Stimulated activated CD4-positive, alpha-beta T cell treated with anti-CD3 and anti-CD28 coated beads, Interleukin-1b, Interleukin-23, amount 100 ng/mL, for 4 hours (primary cell): ENCODE data around the gene USP13.
"Not testable (repeated sequence)": the region's sequence is repeated elsewhere in the genome, so short reads cannot be mapped to it uniquely, and the experiment has no call there.

Experiments used
- DNase-seq, 2 donors: peaks; one replicate each; pipeline ENCODE4 v3.0.0-alpha.2; 2020; ENCODE audit warnings: low read depth in 2 of 2

USP13 gene

GRCh38 chr3:179652447-179653095, at the start of gene USP13:
USP13 (plus strand) TSS chr3:179653040; CDS start chr3:179653226, 186 bp downstream.
- DNase-seq: peak; percentile 30 to 54

- no peak for DNase-seq
Observed at GRCh38 chr3:179603321-179603720, 49.5 kb upstream of the USP13 start.

DNA sequence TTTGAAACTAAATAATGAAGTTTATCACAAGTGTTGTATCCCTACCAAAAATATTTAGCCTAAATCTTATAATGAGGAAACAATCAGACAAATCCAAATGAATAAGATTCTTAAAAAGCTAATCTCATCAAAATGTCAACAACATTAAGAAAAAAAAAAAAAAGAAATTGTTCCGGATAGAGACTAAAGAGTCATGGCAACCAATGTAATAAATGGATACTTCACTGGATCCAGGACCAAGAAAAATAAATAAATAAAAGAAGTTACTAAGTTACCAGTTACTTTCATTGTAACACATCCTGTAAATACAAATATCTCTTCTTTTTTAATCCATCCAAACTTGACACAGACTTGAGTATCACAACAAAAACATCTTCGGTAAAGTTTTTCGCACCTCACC, 49.0 kb upstream of the USP13 start:
- DNase-seq: no peak

- DNase-seq: peak; percentile 79 to 85
Observed at GRCh38 chr3:179604321-179605078, 48.3 kb upstream of the USP13 start, which contains the start of the genes MRPL47 and NDUFB5. MRPL47 (minus strand) TSS chr3:179604638; CDS start chr3:179604624, 14 bp downstream. NDUFB5 (plus strand) TSS chr3:179604794; CDS start chr3:179604816, 22 bp downstream.

DNA sequence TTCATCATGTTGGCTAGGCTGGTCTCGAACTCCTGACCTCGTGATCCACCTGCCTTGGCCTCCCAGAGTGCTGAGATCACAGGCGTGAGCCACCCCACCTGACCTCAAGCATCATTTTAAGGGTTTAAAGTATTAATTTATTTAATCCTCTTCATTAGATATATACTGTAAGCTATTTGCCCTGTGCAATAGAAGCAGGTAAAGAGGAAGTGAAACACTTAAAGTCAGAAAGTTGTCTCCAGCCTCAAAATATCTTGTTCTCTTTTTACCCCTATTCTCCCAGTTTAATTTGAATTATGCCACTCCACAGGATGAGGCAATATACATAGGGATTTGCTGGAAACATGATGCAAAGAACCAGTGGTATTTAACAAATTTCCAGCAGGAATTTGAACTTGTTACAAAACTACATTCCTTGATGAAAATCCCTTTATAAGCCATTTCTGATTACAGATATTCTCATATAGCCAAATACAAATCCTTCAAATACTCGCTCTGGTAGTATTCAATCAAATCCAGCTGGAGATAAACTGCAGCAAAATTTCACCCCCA, 46.2 kb upstream of the USP13 start:
- DNase-seq: no peak

- no peak for DNase-seq
Observed at GRCh38 chr3:179608931-179609720, 43.7 kb upstream of the USP13 start.

DNA sequence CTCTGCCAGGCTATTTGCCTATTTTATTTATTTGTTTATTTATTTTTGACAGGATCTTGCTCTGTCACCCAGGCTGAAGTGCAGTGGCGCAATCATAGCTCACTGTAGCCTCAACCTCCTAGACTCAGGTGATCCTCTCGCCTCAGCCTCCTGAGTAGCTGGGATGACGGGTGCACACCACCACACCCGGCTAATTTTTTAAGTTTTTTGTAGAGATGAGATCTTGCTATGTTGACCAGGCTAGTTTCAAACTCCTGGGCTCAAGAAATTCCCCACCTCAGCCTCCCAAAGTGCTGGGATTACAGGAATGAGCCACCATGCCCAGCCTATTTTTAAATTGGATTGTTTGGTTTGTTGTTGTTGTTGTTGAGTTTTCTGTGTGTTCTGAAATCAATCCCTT, 42.8 kb upstream of the USP13 start:
- no peak for DNase-seq

- no peak for DNase-seq
Observed at GRCh38 chr3:179613807-179614206, 39.0 kb upstream of the USP13 start.

- DNase-seq: no peak
Observed at GRCh38 chr3:179615458-179616173, 37.2 kb upstream of the USP13 start.

- DNase-seq: no peak
Observed at GRCh38 chr3:179622023-179622422, 30.8 kb upstream of the USP13 start.

- no peak for DNase-seq
Observed at GRCh38 chr3:179624451-179624850, 28.4 kb upstream of the USP13 start.

DNA sequence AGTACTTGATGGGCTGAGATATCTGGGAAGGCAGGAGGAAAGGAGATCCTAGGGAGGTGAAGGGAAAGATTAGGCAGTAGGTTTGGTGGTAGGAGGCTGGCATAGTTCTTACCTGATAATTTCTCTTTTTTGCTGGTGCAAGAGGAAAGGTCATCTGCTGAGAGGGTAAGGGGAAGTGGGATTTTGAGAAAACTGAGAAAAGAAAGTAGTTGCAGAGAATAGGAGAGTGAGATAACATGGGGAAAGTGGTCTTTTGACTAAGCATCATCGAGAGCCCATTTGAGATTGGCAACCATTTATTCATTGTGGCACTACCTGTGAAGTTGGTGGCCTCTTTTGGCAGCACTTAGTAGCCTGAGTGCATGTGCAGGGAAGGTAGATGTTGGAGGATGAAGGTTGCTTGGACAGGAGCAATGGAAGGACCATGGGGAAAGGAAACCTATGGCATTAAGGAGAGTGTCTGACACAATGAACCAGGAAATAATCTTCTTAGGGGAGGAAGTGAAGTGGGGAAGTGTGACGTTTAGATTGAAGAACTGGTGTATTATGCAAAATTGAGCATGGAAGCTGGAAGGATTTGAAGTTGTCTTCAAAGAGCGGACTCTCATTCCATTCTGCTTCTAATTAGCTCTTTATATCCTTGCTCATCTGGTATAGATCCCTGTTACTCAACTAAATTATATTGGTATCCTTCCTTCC, 21.9 kb upstream of the USP13 start:
- DNase-seq: no peak

GRCh38 chr3:179640469-179640868, 12.4 kb upstream of the USP13 start:
- DNase-seq: no peak

GRCh38 chr3:179642871-179643270, 10.0 kb upstream of the USP13 start:
- DNase-seq: no peak

DNA sequence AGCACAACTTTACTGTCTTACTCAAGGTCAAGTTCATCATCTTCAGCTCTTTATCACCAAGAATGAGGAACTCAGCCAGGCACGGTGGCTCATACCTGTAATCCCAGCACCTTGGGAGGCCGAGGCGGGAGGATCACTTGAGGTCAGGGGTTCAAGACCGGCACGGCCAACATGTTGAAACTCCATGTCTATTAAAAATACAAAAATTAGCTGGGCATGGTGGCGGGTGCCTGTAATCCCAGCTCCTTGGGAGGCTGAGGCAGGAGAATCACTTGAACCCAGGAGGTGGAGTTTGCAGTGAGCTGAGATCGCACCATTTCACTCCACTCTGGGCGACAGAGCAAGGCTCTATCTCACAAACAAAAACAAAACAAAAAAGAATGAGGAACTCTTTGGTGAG, 9.0 kb upstream of the USP13 start:
- not testable (repeated sequence) for DNase-seq

GRCh38 chr3:179646177-179646576, 6.7 kb upstream of the USP13 start:
- DNase-seq: no peak

- DNase-seq: no peak
Observed at GRCh38 chr3:179651687-179652446, 973 bp upstream of the USP13 start.

- DNase-seq: peak; percentile 34 to 56
Observed at GRCh38 chr3:179653096-179653797, 407 bp downstream of the USP13 start.

- no peak for DNase-seq
Observed at GRCh38 chr3:179655236-179655635, 2.4 kb downstream of the USP13 start.
